ENCODE measurements around the gene NCKAP5. TPM values are rescaled to one million over a fixed set of nuclear protein-coding genes. Genes with fewer than 3 reads are reported as not detected.

Gene NCKAP5
- total RNA-seq, 5 donors from 2014 or later (not counting 1 experiment from before 2014, with no cell fraction given), result 0.06 TPM; not detected in 4

DNA sequence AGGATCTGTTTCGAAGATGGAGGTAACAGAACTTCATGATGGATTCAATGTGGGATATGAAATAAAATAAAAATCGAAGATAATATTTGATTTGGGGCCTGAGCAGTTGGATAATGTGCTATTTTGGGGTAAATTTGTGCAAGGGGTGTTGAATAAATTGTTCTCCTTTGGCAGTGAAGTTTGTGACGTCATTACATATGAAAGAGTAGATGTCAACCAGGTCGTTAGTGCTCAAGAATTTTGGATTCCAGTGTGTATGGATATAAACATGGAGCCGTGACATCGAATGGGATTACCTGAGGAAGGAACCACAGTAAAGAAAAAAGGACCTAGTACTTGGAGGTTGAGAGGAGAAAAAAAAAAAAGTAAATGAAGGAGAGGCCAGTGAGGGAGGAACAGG is 253.0 kb downstream of the NCKAP5 start:
- Histone ChIP-seq H3K4me3 (ENCODE audit: control insufficient read depth in 1 of 2, extremely low read depth in 1 of 2, low read length in 1 of 2) (no peak overlapping the region), H3K4me1 (ENCODE audit: control insufficient read depth in 1 of 2, extremely low read depth in 1 of 2, insufficient read depth in 2 of 2, low read length in 2 of 2) (no peaks in the 10 kb centered on the region), H3K27ac (ENCODE audit: low read length) (no peak overlapping the region), H3K27me3 (replicated peaks in 1 of 2; ENCODE audit: control insufficient read depth in 2 of 2, extremely low read depth in 1 of 2, insufficient read depth in 2 of 2, low read length in 1 of 2) (no peaks in the 10 kb centered on the region), H3K36me3 (ENCODE audit: control insufficient read depth in 2 of 2, extremely low read depth in 1 of 2, insufficient read depth in 1 of 2, low read length in 1 of 2) (no peaks in the 10 kb centered on the region), H3K9me3 (no peaks in the 10 kb centered on the region)
- H3K36me3 Mint-ChIP-seq, result no peaks in the 10 kb centered on the region
- no peak overlapping the region for H3K4me3 Mint-ChIP-seq
- H3K27ac Mint-ChIP-seq, result no peak overlapping the region
- no peaks in the 10 kb centered on the region for H3K27me3 Mint-ChIP-seq
- DNase-seq (no peak), ATAC-seq (replicated peaks in 1 of 4) (no peak)
- H3K9me3 Mint-ChIP-seq, result peaks cover 5 to 11% (median 8%) of the 10 kb centered on the region in 3 donors
- POLR2A ChIA-PET, result no interaction called here
- 62% methylated on average over 6 of the region's 6 CpGs for WGBS (ENCODE audit: insufficient coverage)
- no peaks in the 10 kb centered on the region for H3K4me1 Mint-ChIP-seq
- CTCF ChIA-PET, result no interaction called here

DNA sequence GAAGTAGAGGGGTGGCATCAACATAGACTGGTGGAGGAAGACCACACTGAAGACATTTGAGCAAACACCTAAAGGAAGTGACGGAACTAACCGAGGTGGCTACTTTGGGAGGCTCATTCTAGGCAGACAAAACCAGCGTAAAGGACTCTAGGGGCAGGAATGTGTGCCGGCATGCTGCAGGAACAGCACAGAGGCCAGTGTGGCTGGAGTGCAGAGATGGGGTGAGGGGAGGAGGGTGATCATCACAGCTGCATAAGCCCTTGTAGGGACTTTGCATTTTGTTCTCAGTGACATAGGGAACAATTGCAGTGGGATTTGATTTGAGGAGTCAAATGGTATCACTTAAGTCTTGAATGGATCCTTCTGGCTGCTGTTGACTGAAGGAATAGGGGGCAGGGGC is 253.5 kb downstream of the NCKAP5 start:
- DNase-seq, result no peak
- Mint-ChIP-seq H3K36me3 (no peaks in the 10 kb centered on the region), H3K4me3 (no peak overlapping the region), H3K27me3 (no peaks in the 10 kb centered on the region), H3K9me3 (peaks cover 5 to 11% (median 8%) of the 10 kb centered on the region in 3 donors), H3K27ac (no peak overlapping the region), H3K4me1 (no peaks in the 10 kb centered on the region)
- 76% methylated on average over 2 of the region's 4 CpGs for WGBS (ENCODE audit: insufficient coverage)
- H3K4me1 ChIP-seq (ENCODE audit: control insufficient read depth in 1 of 2, extremely low read depth in 1 of 2, insufficient read depth in 2 of 2, low read length in 2 of 2), result no peaks in the 10 kb centered on the region
- ATAC-seq (replicated peaks in 1 of 4), result no peak
- H3K9me3 ChIP-seq, result no peaks in the 10 kb centered on the region
- no peak overlapping the region for H3K4me3 ChIP-seq (ENCODE audit: control insufficient read depth in 1 of 2, extremely low read depth in 1 of 2, low read length in 1 of 2)
- no peak overlapping the region for H3K27ac ChIP-seq (ENCODE audit: low read length)
- no peaks in the 10 kb centered on the region for H3K36me3 ChIP-seq (ENCODE audit: control insufficient read depth in 2 of 2, extremely low read depth in 1 of 2, insufficient read depth in 1 of 2, low read length in 1 of 2)
- CTCF ChIA-PET, result no interaction called here
- no peaks in the 10 kb centered on the region for H3K27me3 ChIP-seq (replicated peaks in 1 of 2; ENCODE audit: control insufficient read depth in 2 of 2, extremely low read depth in 1 of 2, insufficient read depth in 2 of 2, low read length in 1 of 2)
- POLR2A ChIA-PET, result no interaction called here

DNA sequence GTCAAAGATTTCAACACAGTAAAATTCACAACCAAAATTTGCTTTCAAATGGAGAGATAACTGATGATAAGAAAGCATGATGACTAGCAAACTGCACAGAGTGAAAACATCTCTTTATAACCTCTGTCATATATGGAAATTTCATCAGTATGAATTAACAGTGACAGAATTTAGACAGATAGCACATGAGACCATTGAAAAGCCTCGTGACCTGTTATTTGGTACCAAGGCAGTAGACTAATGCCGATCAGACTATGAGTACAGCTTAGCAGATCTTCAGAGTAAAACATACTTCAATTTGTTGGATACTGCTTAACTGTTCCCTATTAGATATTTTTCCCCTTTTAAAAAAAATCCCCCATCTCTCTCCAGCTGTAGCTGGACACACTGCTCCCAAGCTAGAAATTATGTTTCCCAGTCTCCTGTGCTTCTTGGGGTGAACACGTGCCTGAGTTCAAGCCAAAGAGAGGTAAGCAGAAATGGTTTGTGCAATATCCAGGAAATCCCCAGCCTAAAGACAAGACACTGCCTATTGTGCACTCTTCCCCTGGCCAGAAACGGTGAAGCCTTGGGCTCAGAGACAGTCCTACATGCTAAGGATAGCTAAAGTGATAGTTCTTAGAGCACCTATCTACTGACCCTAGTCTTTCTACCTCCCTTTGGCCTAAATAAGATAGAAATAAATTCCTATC is 256.1 kb downstream of the NCKAP5 start:
- DNase-seq, result no peak
- POLR2A ChIA-PET, result interaction anchor here in 1 of 2 donors (0.6 kb wide), 1 partner anchor 66 kb away, joined by 3 read pairs; no protein-coding TSS in a partner anchor
- no peaks in the 10 kb centered on the region for H3K27me3 Mint-ChIP-seq
- no peak overlapping the region for H3K27ac ChIP-seq (ENCODE audit: low read length)
- H3K36me3 Mint-ChIP-seq, result no peaks in the 10 kb centered on the region
- H3K27ac Mint-ChIP-seq, result no peak overlapping the region
- no peaks in the 10 kb centered on the region for H3K27me3 ChIP-seq (replicated peaks in 1 of 2; ENCODE audit: control insufficient read depth in 2 of 2, extremely low read depth in 1 of 2, insufficient read depth in 2 of 2, low read length in 1 of 2)
- CTCF ChIA-PET, result no interaction called here
- H3K36me3 ChIP-seq (ENCODE audit: control insufficient read depth in 2 of 2, extremely low read depth in 1 of 2, insufficient read depth in 1 of 2, low read length in 1 of 2), result no peaks in the 10 kb centered on the region
- no peak overlapping the region for H3K4me3 Mint-ChIP-seq
- peaks cover 5 to 12% (median 11%) of the 10 kb centered on the region in 3 donors for H3K9me3 Mint-ChIP-seq
- no peak overlapping the region for H3K4me3 ChIP-seq (ENCODE audit: control insufficient read depth in 1 of 2, extremely low read depth in 1 of 2, low read length in 1 of 2)
- H3K4me1 ChIP-seq (ENCODE audit: control insufficient read depth in 1 of 2, extremely low read depth in 1 of 2, insufficient read depth in 2 of 2, low read length in 2 of 2), result no peaks in the 10 kb centered on the region
- ATAC-seq (replicated peaks in 1 of 4), result no peak
- no peaks in the 10 kb centered on the region for H3K4me1 Mint-ChIP-seq
- 48% methylated on average over 3 of the region's 4 CpGs for WGBS (ENCODE audit: insufficient coverage)
- no peaks in the 10 kb centered on the region for H3K9me3 ChIP-seq

DNA sequence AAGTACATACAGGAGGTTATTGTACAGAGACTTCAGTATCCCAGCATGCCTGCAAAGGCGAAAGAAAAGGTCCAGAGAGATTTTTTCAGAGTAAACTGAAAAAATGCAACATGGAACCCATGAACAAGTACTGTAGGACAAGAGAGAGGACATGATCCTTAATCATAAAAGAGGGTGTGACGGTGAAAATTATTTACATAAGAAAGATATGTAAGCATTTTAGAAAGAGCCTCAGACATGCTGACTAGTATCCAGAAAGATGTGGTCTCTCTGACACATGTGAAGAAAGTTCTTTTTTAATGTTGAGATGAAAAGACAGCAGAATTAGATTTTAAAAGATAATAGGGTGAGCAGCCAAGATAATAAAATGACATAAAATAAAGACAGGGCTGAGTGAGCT is 262.0 kb downstream of the NCKAP5 start:
- no peaks in the 10 kb centered on the region for H3K27me3 Mint-ChIP-seq
- Histone ChIP-seq H3K27ac (ENCODE audit: low read length) (no peak overlapping the region), H3K36me3 (ENCODE audit: control insufficient read depth in 2 of 2, extremely low read depth in 1 of 2, insufficient read depth in 1 of 2, low read length in 1 of 2) (no peaks in the 10 kb centered on the region), H3K4me1 (ENCODE audit: control insufficient read depth in 1 of 2, extremely low read depth in 1 of 2, insufficient read depth in 2 of 2, low read length in 2 of 2) (no peaks in the 10 kb centered on the region), H3K9me3 (no peaks in the 10 kb centered on the region), H3K4me3 (ENCODE audit: control insufficient read depth in 1 of 2, extremely low read depth in 1 of 2, low read length in 1 of 2) (no peak overlapping the region), H3K27me3 (replicated peaks in 1 of 2; ENCODE audit: control insufficient read depth in 2 of 2, extremely low read depth in 1 of 2, insufficient read depth in 2 of 2, low read length in 1 of 2) (no peaks in the 10 kb centered on the region)
- ATAC-seq (replicated peaks in 1 of 4) (no peak), DNase-seq (no peak)
- ChIA-PET CTCF (no interaction called here), POLR2A (no interaction called here)
- H3K36me3 Mint-ChIP-seq, result no peaks in the 10 kb centered on the region
- no peaks in the 10 kb centered on the region for H3K4me1 Mint-ChIP-seq
- H3K4me3 Mint-ChIP-seq, result no peak overlapping the region
- H3K9me3 Mint-ChIP-seq, result peaks cover 3 to 11% (median 4%) of the 10 kb centered on the region in 3 donors
- 80% methylated on average over 1 of the region's 2 CpGs for WGBS (ENCODE audit: insufficient coverage)
- H3K27ac Mint-ChIP-seq, result no peak overlapping the region

DNA sequence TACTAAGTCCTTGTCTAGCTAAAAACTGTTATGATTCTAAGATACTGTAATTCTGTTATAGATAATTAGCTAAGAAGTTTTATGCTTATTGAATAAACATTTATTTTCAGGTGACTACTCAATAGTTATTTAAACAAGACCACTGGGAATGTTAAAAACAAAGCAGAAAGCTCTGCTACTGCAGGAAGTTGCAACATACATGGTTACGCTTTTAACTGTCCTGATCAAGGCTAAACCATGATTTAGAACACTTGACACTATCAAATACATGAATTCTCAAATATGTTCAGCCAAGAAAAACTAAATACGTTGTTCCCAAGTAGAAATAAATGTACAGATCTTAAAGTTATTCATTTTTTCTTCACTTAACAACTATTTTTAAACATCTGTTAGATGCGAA is 263.9 kb downstream of the NCKAP5 start:
- Mint-ChIP-seq H3K4me1 (no peaks in the 10 kb centered on the region), H3K9me3 (peaks cover 0 to 8% (median 4%) of the 10 kb centered on the region in 3 donors)
- CTCF ChIA-PET, result no interaction called here

DNA sequence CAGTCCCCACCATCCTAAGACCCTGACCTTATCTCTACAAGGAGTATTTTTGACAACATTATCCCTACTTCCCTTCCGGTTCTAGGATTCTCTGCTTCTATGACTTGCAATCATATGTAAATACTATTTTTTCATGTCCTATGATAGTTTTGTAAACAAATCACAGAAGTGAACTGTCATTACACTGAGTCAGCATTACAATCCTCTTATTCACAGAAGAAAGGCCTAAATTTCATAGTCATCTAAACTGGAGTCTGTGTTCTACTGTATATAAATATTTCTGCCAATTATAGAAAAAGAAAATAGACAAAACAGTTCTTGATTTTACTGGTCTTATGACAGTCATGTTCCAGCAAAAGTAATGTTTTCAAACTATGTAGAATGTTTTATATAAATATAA is 265.1 kb downstream of the NCKAP5 start:
- Histone ChIP-seq H3K27ac (ENCODE audit: low read length) (no peak overlapping the region), H3K9me3 (no peaks in the 10 kb centered on the region), H3K4me3 (ENCODE audit: control insufficient read depth in 1 of 2, extremely low read depth in 1 of 2, low read length in 1 of 2) (no peak overlapping the region), H3K27me3 (replicated peaks in 1 of 2; ENCODE audit: control insufficient read depth in 2 of 2, extremely low read depth in 1 of 2, insufficient read depth in 2 of 2, low read length in 1 of 2) (no peaks in the 10 kb centered on the region), H3K4me1 (ENCODE audit: control insufficient read depth in 1 of 2, extremely low read depth in 1 of 2, insufficient read depth in 2 of 2, low read length in 2 of 2) (no peaks in the 10 kb centered on the region), H3K36me3 (ENCODE audit: control insufficient read depth in 2 of 2, extremely low read depth in 1 of 2, insufficient read depth in 1 of 2, low read length in 1 of 2) (no peaks in the 10 kb centered on the region)
- H3K4me3 Mint-ChIP-seq, result no peak overlapping the region
- ChIA-PET CTCF (no interaction called here), POLR2A (no interaction called here)
- no peak for DNase-seq
- H3K9me3 Mint-ChIP-seq, result peaks cover 0 to 8% (median 4%) of the 10 kb centered on the region in 3 donors
- no peak overlapping the region for H3K27ac Mint-ChIP-seq
- H3K27me3 Mint-ChIP-seq, result no peaks in the 10 kb centered on the region
- no peaks in the 10 kb centered on the region for H3K36me3 Mint-ChIP-seq
- no peak for ATAC-seq (replicated peaks in 1 of 4)
- no peaks in the 10 kb centered on the region for H3K4me1 Mint-ChIP-seq
- WGBS (ENCODE audit: insufficient coverage), result no CpG with 5 or more reads among the region's 1 CpG

More for the DNA sequence above, 263.9 kb downstream of the NCKAP5 start:
- no peak overlapping the region for H3K4me3 ChIP-seq (ENCODE audit: control insufficient read depth in 1 of 2, extremely low read depth in 1 of 2, low read length in 1 of 2)
- no peaks in the 10 kb centered on the region for H3K36me3 ChIP-seq (ENCODE audit: control insufficient read depth in 2 of 2, extremely low read depth in 1 of 2, insufficient read depth in 1 of 2, low read length in 1 of 2)
- POLR2A ChIA-PET, result no interaction called here
- H3K27ac ChIP-seq (ENCODE audit: low read length), result no peak overlapping the region
- no peaks in the 10 kb centered on the region for H3K27me3 ChIP-seq (replicated peaks in 1 of 2; ENCODE audit: control insufficient read depth in 2 of 2, extremely low read depth in 1 of 2, insufficient read depth in 2 of 2, low read length in 1 of 2)
- no peaks in the 10 kb centered on the region for H3K36me3 Mint-ChIP-seq
- H3K4me3 Mint-ChIP-seq, result no peak overlapping the region
- H3K9me3 ChIP-seq, result no peaks in the 10 kb centered on the region
- H3K27me3 Mint-ChIP-seq, result no peaks in the 10 kb centered on the region
- H3K4me1 ChIP-seq (ENCODE audit: control insufficient read depth in 1 of 2, extremely low read depth in 1 of 2, insufficient read depth in 2 of 2, low read length in 2 of 2), result no peaks in the 10 kb centered on the region
- H3K27ac Mint-ChIP-seq, result no peak overlapping the region
- ATAC-seq (replicated peaks in 1 of 4) (no peak), DNase-seq (no peak)
- no CpG with 5 or more reads among the region's 3 CpGs for WGBS (ENCODE audit: insufficient coverage)

DNA sequence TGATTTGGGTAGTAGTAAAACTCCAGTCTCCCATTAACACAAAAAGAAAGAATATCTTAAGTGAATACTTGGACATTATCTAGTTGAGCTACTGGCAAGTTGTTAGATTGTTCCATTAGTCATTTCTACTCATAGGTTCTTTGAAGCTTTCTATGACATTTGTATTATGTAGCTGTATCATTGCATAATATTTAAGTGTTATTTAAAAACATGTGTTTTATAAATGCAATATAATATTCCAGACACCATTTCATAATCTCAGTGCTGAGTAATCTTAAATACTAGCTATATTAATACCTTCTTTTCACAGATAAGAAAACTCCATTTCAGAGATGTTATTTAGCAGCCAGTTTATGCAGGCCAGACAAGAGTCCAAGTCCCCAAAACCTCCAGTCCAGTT is 271.9 kb downstream of the NCKAP5 start:
- H3K27me3 Mint-ChIP-seq, result no peaks in the 10 kb centered on the region
- CTCF ChIA-PET, result no interaction called here
- no peaks in the 10 kb centered on the region for H3K4me1 Mint-ChIP-seq

More for the DNA sequence above, 271.9 kb downstream of the NCKAP5 start:
- Mint-ChIP-seq H3K9me3 (peaks cover 0 to 4% (median 0%) of the 10 kb centered on the region in 3 donors), H3K27ac (no peak overlapping the region), H3K36me3 (no peaks in the 10 kb centered on the region), H3K4me3 (no peak overlapping the region)
- H3K4me1 ChIP-seq (ENCODE audit: control insufficient read depth in 1 of 2, extremely low read depth in 1 of 2, insufficient read depth in 2 of 2, low read length in 2 of 2), result no peaks in the 10 kb centered on the region
- no peak overlapping the region for H3K27ac ChIP-seq (ENCODE audit: low read length)
- H3K36me3 ChIP-seq (ENCODE audit: control insufficient read depth in 2 of 2, extremely low read depth in 1 of 2, insufficient read depth in 1 of 2, low read length in 1 of 2), result no peaks in the 10 kb centered on the region
- H3K9me3 ChIP-seq, result no peaks in the 10 kb centered on the region
- POLR2A ChIA-PET, result no interaction called here
- H3K4me3 ChIP-seq (ENCODE audit: control insufficient read depth in 1 of 2, extremely low read depth in 1 of 2, low read length in 1 of 2), result no peak overlapping the region
- DNase-seq, result no peak
- ATAC-seq (replicated peaks in 1 of 4), result no peak
- no peaks in the 10 kb centered on the region for H3K27me3 ChIP-seq (replicated peaks in 1 of 2; ENCODE audit: control insufficient read depth in 2 of 2, extremely low read depth in 1 of 2, insufficient read depth in 2 of 2, low read length in 1 of 2)

All from T-cell (primary cell).